Activated B cell treated with CpG ODN at 0.5 μM for 24 hours (primary cell): ENCODE measurements around the gene LRCH4. TPM values are rescaled to one million over a fixed set of nuclear protein-coding genes. Genes with fewer than 3 reads are reported as not detected.
"Not testable (repeated sequence)": the region's sequence is repeated elsewhere in the genome, so short reads cannot be mapped to it uniquely, and the experiment has no call there.

ENCODE experiments used
- ATAC-seq: fragments of 200-7000 bp; cut with Tn5 transposase; one replicate; pipeline ENCODE4 v1.10.0; 2021; ENCODE audit warnings: low read depth, mild to moderate bottlenecking, moderate library complexity
- CTCF ChIA-PET: fragments of 350-600 bp; sonication (Branson Sonifier 250); formaldehyde crosslinking; loops from one replicate; lab custom pipeline; 2021; ENCODE audit warnings: antibody characterized with exemption; lab: Charles Lee
- POLR2A ChIA-PET: fragments of 350-600 bp; sonication (Branson Sonifier 250); formaldehyde crosslinking; loops from one replicate; lab custom pipeline; 2021; ENCODE audit warnings: antibody characterized with exemption; lab: Charles Lee
- DNase-seq: peaks from one replicate; pipeline ENCODE4 v3.0.0; 2022
- H3K27ac Mint-ChIP-seq: one replicate; pipeline ENCODE4 v1.8.0; 2020; ENCODE audit warnings: mixed read lengths
- H3K27me3 Mint-ChIP-seq: one replicate; pipeline ENCODE4 v1.8.0; 2021; ENCODE audit warnings: mixed read lengths
- H3K36me3 Mint-ChIP-seq: one replicate; pipeline ENCODE4 v1.8.0; 2021; ENCODE audit warnings: low read depth, mixed read lengths
- H3K4me1 Mint-ChIP-seq: one replicate; pipeline ENCODE4 v1.8.0; 2021; ENCODE audit warnings: mixed read lengths
- H3K4me3 Mint-ChIP-seq: one replicate; pipeline ENCODE4 v1.8.0; 2020; ENCODE audit warnings: mild to moderate bottlenecking, mixed read lengths
- H3K9me3 Mint-ChIP-seq: one replicate; pipeline ENCODE4 v1.8.0; 2020; ENCODE audit warnings: mixed read lengths
- CTCF ChIP-seq: fragments of 200-600 bp; IDR thresholded peaks from one replicate; pipeline ENCODE4 v1.8.0; 2022; ENCODE audit warnings: antibody characterized with exemption, mild to moderate bottlenecking
- intact Hi-C: fragments of 100-400 bp; cut with micrococcal nuclease; formaldehyde crosslinking; loops from one replicate; pipeline ENCODE4 v1.15.1; 2024
- total RNA-seq: library from RNA; stranded (reverse); gene quantifications from 2 replicates; pipeline ENCODE4 v1.2.3, GENCODE V29; 2022

Gene LRCH4
- total RNA-seq, 1 donor from 2014 or later, result 174 TPM

- Mint-ChIP-seq H3K9me3 (no peaks in the 10 kb centered on the region), H3K4me1 (peaks cover 32% of the 10 kb centered on the region)
- CTCF ChIA-PET, result no interaction called here
These were observed 47.1 kb downstream of the LRCH4 start, which contains the start of gene AGFG2 for GRCh38 chr7:100538654-100539435. Gene AGFG2 (plus strand): TSS chr7:100539203. CDS start chr7:100539347, 144 bp downstream.

GRCh38 chr7:100538348-100538653, 47.6 kb downstream of the LRCH4 start:
- POLR2A ChIA-PET, result interaction anchor here (0.6 to 1.8 kb wide), 7 partner anchors 11 to 110 kb away, joined by 3 to 14 read pairs (median 5); partner anchors contain the start of genes FBXO24, LRCH4, PPP1R35 and ZCWPW1
- H3K4me1 Mint-ChIP-seq, result peaks cover 27% of the 10 kb centered on the region
- H3K36me3 Mint-ChIP-seq, result peaks cover 3% of the 10 kb centered on the region
- intact Hi-C loops, result loop anchor here (1.0 to 2.0 kb wide), 3 partner anchors 102 to 135 kb away; partner anchors contain the start of genes GNB2, MEPCE, PPP1R35 and ZCWPW1
- CTCF ChIA-PET, result no interaction called here
- peak overlapping the region; percentile 87 for H3K27ac Mint-ChIP-seq
- H3K27me3 Mint-ChIP-seq, result peaks cover under 1% of the 10 kb centered on the region
- no peaks in the 10 kb centered on the region for H3K9me3 Mint-ChIP-seq
- TF ChIP-seq CTCF, result no peak
- ATAC-seq (no peak), DNase-seq (no peak)
- H3K4me3 Mint-ChIP-seq, result peak overlapping the region; percentile 100

More at GRCh38 chr7:100538654-100539435, 47.1 kb downstream of the LRCH4 start, which contains the start of gene AGFG2:
- ATAC-seq (peak; percentile 98), DNase-seq (peak; percentile 97)
- TF ChIP-seq CTCF, result no peak
- POLR2A ChIA-PET, result interaction anchor here (0.6 to 1.8 kb wide), 10 partner anchors 11 to 110 kb away, joined by 3 to 14 read pairs (median 4); partner anchors contain the start of genes FBXO24, LRCH4, MOSPD3 and PPP1R35
- peak within 1 kb of the TSS; percentile 87 for H3K27ac Mint-ChIP-seq
- intact Hi-C loops, result loop anchor here (1.0 to 2.0 kb wide), 7 partner anchors 11 to 134 kb away; partner anchors contain the start of genes FBXO24, GNB2, LRCH4 and MEPCE
- H3K4me3 Mint-ChIP-seq, result peak within 1 kb of the TSS; percentile 100
- H3K27me3 Mint-ChIP-seq, result no peaks in the 10 kb centered on the region
- peaks cover 3% of the 10 kb centered on the region for H3K36me3 Mint-ChIP-seq

GRCh38 chr7:100536695-100537094, 49.2 kb downstream of the LRCH4 start:
- POLR2A ChIA-PET, result interaction anchor here (0.7 kb wide), 1 partner anchor 46 kb away, joined by 11 read pairs; no protein-coding TSS in a partner anchor
- H3K9me3 Mint-ChIP-seq, H3K36me3 Mint-ChIP-seq, DNase-seq, H3K4me3 Mint-ChIP-seq, CTCF ChIA-PET, H3K27me3 Mint-ChIP-seq, H3K27ac Mint-ChIP-seq, ATAC-seq, intact Hi-C loops: not testable (repeated sequence)
- H3K4me1 Mint-ChIP-seq, result peaks cover 14% of the 10 kb centered on the region

GRCh38 chr7:100535982-100536381, 49.9 kb downstream of the LRCH4 start:
- H3K27me3 Mint-ChIP-seq, intact Hi-C loops, H3K36me3 Mint-ChIP-seq, ATAC-seq, H3K9me3 Mint-ChIP-seq, DNase-seq, H3K27ac Mint-ChIP-seq, POLR2A ChIA-PET, H3K4me3 Mint-ChIP-seq: not testable (repeated sequence)
- CTCF ChIA-PET, result interaction anchor here (0.6 kb wide), 1 partner anchor 71 kb away, joined by 3 read pairs; no protein-coding TSS in a partner anchor
- H3K4me1 Mint-ChIP-seq, result peaks cover 14% of the 10 kb centered on the region

GRCh38 chr7:100532165-100533022, 53.5 kb downstream of the LRCH4 start:
- CTCF ChIA-PET, result interaction anchor here (1.1 kb wide), 1 partner anchor 26 kb away, joined by 3 read pairs; no protein-coding TSS in a partner anchor
- peaks cover 4% of the 10 kb centered on the region for H3K27me3 Mint-ChIP-seq
- DNase-seq (no peak), ATAC-seq (no peak)
- no peak overlapping the region for H3K27ac Mint-ChIP-seq
- POLR2A ChIA-PET, result interaction anchor here (0.9 kb wide), 1 partner anchor 54 kb away, joined by 3 read pairs; the partner anchor contains the start of genes FBXO24 and LRCH4
- no peak overlapping the region for H3K4me3 Mint-ChIP-seq
- intact Hi-C loops, result no loop called here
- H3K36me3 Mint-ChIP-seq, result no peaks in the 10 kb centered on the region
- no peak for TF ChIP-seq CTCF
- H3K9me3 Mint-ChIP-seq, result no peaks in the 10 kb centered on the region
- H3K4me1 Mint-ChIP-seq, result no peaks in the 10 kb centered on the region

GRCh38 chr7:100528108-100528866, 57.6 kb downstream of the LRCH4 start:
- H3K27ac Mint-ChIP-seq, CTCF ChIA-PET, H3K4me3 Mint-ChIP-seq, H3K9me3 Mint-ChIP-seq, H3K27me3 Mint-ChIP-seq, H3K4me1 Mint-ChIP-seq, DNase-seq, H3K36me3 Mint-ChIP-seq, ATAC-seq, intact Hi-C loops: not testable (repeated sequence)
- POLR2A ChIA-PET, result interaction anchor here (0.7 to 1.3 kb wide), 2 partner anchors 11 to 105 kb away, joined by 3 to 4 read pairs; partner anchors contain the start of gene AGFG2
